ENCODE measurements around the gene PTPRK.

- TF ChIP-seq CTCF (IDR thresholded peaks at IDR 0.05) (no peak), ZFX (IDR thresholded peaks at IDR 0.05; ENCODE audit: borderline replicate concordance) (no peak)
These were observed 18.4 kb upstream of the PTPRK start for GRCh38 chr6:128538763-128539162.

Data from 22Rv1 (cell line).